Endothelial cell of umbilical vein (primary cell): Measurements from ENCODE around the gene ITIH5. TPM values are rescaled to one million over a fixed set of nuclear protein-coding genes. Genes with fewer than 3 reads are reported as not detected.

ENCODE experiments used
- BruUV-seq: library from RNA; stranded (reverse); fragments of 400-500 nt; replicated peaks from 2 replicates; lab custom pipeline; 2021; lab: Mats Ljungman, UMichigan
- CTCF ChIA-PET: fragments of 300-600, 350-600 bp; sonication (Branson Sonifier 250); formaldehyde crosslinking; loops from one replicate; lab custom pipeline; 2021; ENCODE audit warnings: antibody characterized with exemption, inconsistent platforms; lab: Charles Lee
- POLR2A ChIA-PET: fragments of 300-600, 350-600 bp; sonication (Branson Sonifier 250); formaldehyde crosslinking; loops from one replicate; lab custom pipeline; 2021; ENCODE audit warnings: antibody characterized with exemption, inconsistent platforms; lab: Charles Lee
- DNase-seq: peaks from one replicate; pipeline ENCODE4 v3.0.0-alpha.2; 2011; ENCODE audit warnings: low read depth, low spot score
- FAIRE-seq: peaks from 2 replicates; lab custom pipeline; 2011; peaks lifted over from hg19 to GRCh38; lab: Jason Lieb, UNC
- H2AFZ ChIP-seq: 2 replicates; pipeline ENCODE4 v1.6.0; 2012; ENCODE audit warnings: low read depth, low read length, control low read depth, inconsistent platforms
- H3K27ac ChIP-seq: 2 replicates; pipeline ENCODE4 v1.5.1; 2011; ENCODE audit warnings: low read depth, mild to moderate bottlenecking, control low read depth, low read length, moderate library complexity; ENCODE audit not compliant: insufficient read depth
- H3K27me3 ChIP-seq, 2 experiments: 2 replicates each; pipeline versions ENCODE4 v1.6.0 to v1.6.1; 2011; ENCODE audit warnings: low read length in 2 of 2, mixed read lengths in 1 of 2; ENCODE audit not compliant: control insufficient read depth in 2 of 2, insufficient read depth in 2 of 2
- H3K36me3 ChIP-seq, 2 experiments: 2 replicates in 1 of 2; 3 replicates in 1 of 2; pipeline ENCODE4 v1.5.1; 2011; ENCODE audit warnings: low read length in 2 of 2, mild to moderate bottlenecking in 1 of 2, moderate library complexity in 1 of 2; ENCODE audit not compliant: control insufficient read depth in 2 of 2, insufficient read depth in 2 of 2; ENCODE audit errors: extremely low read depth in 1 of 2
- H3K4me1 ChIP-seq: 3 replicates; pipeline ENCODE4 v1.5.1; 2011; ENCODE audit warnings: mild to moderate bottlenecking, low read length; ENCODE audit not compliant: control insufficient read depth, insufficient read depth; ENCODE audit errors: extremely low read depth
- H3K4me2 ChIP-seq: 2 replicates; pipeline ENCODE4 v1.6.1; 2011; ENCODE audit warnings: low read length, control low read depth, mixed read lengths; ENCODE audit not compliant: insufficient read depth
- H3K4me3 ChIP-seq, 3 experiments: fragments of 200-600 bp in 1 of 3; sonication (generic), shearing (Covaris generic) in 1 of 3; replicated peaks in 1 of 3; 2 replicates each; pipeline ENCODE4 v1.5.1; 2011 to 2016; ENCODE audit warnings: control low read depth in 3 of 3, low read length in 3 of 3, mild to moderate bottlenecking in 2 of 3, inconsistent platforms in 1 of 3, low read depth in 1 of 3, moderate library complexity in 1 of 3; ENCODE audit not compliant: insufficient read depth in 1 of 3
- H3K79me2 ChIP-seq: 2 replicates; pipeline ENCODE4 v1.6.0; 2012; ENCODE audit warnings: low read length, inconsistent platforms; ENCODE audit not compliant: control insufficient read depth, insufficient read depth
- H3K9ac ChIP-seq: replicated peaks from 2 replicates; pipeline ENCODE3; 2011; ENCODE audit warnings: low read length, control low read depth; ENCODE audit not compliant: insufficient read depth; ENCODE audit errors: extremely low read depth
- H3K9me1 ChIP-seq: replicated peaks from 3 replicates; pipeline ENCODE4 v1.6.0; 2011; ENCODE audit warnings: mild to moderate bottlenecking, low read length; ENCODE audit not compliant: control insufficient read depth, insufficient read depth; ENCODE audit errors: extremely low read depth
- H3K9me3 ChIP-seq: replicated peaks from 2 replicates; pipeline ENCODE4 v1.5.1; 2012; ENCODE audit warnings: low read length, inconsistent platforms; ENCODE audit not compliant: control insufficient read depth, insufficient read depth
- H4K20me1 ChIP-seq: replicated peaks from 2 replicates; pipeline ENCODE3; 2011; ENCODE audit warnings: mild to moderate bottlenecking, low read length; ENCODE audit not compliant: control insufficient read depth, insufficient read depth; ENCODE audit errors: extremely low read depth
- EZH2 ChIP-seq: IDR thresholded peaks from 2 replicates; pipeline ENCODE4 v1.6.1; 2012; ENCODE audit warnings: borderline replicate concordance, low read depth, mild to moderate bottlenecking, moderate library complexity, low read length, inconsistent platforms; ENCODE audit not compliant: severe bottlenecking
- FOS ChIP-seq: IDR thresholded peaks from 2 replicates; pipeline ENCODE4 v1.6.1; 2011; ENCODE audit warnings: mild to moderate bottlenecking, low read length, moderate library complexity, borderline replicate concordance; ENCODE audit not compliant: insufficient read depth
- GATA2 ChIP-seq: IDR thresholded peaks from 2 replicates; pipeline ENCODE4 v1.7.0; 2011; ENCODE audit warnings: low read depth, mild to moderate bottlenecking, moderate library complexity, mixed read lengths, low read length; ENCODE audit not compliant: insufficient read length, insufficient read depth
- JUN ChIP-seq: IDR thresholded peaks from 2 replicates; pipeline ENCODE4 v1.6.1; 2011; ENCODE audit warnings: borderline replicate concordance, low read depth; ENCODE audit not compliant: insufficient read length, insufficient read depth
- MYC ChIP-seq: IDR thresholded peaks from one replicate; pipeline ENCODE4 v1.6.1; 2011; ENCODE audit warnings: mild to moderate bottlenecking, low read depth, low read length
- POLR2A ChIP-seq: IDR thresholded peaks from 2 replicates; pipeline ENCODE4 v1.6.1; 2012; ENCODE audit warnings: low read depth, mild to moderate bottlenecking, control low read depth, low read length
- POLR2AphosphoS5 ChIP-seq: IDR thresholded peaks from 2 replicates; pipeline ENCODE4 v1.6.1; 2012; ENCODE audit warnings: low read depth, mild to moderate bottlenecking, control low read depth, low read length, moderate library complexity; ENCODE audit not compliant: insufficient read depth
- dilution Hi-C: fragments of 300-500 bp; cut with MboI; formaldehyde crosslinking; loops from one replicate; pipeline ENCODE4 v1.15.0; 2019; ENCODE audit warnings: low sequenced_read_pairs; ENCODE audit not compliant: extremely low pct_ligation_motif_present
- intact Hi-C: fragments of 100-400 bp; cut with micrococcal nuclease; formaldehyde crosslinking; loops from one replicate; pipeline ENCODE4 v1.10.0; 2022
- polyA plus RNA-seq, 4 experiments: library from polyadenylated mRNA; depleted of rRNA in 3 of 4; stranded (reverse) in 3 of 4; unstranded in 1 of 4; fragments of >200 nt; gene quantifications; 2 replicates each; pipeline versions ENCODE4 v1.2.1 to v1.2.3, GENCODE V29; 2011 to 2012; ENCODE audit warnings: missing spikeins in 1 of 4
- total RNA-seq: library from RNA; stranded (reverse); gene quantifications from 2 replicates; pipeline ENCODE4 v1.2.3, GENCODE V29; 2021
- TF ChIP-seq, protein P1 (sequence below), 2 donors: IDR thresholded peaks; 1 replicate in 1 of 2; 2 replicates in 1 of 2; pipeline ENCODE4 v1.5.1; 2011; ENCODE audit warnings: low read length in 2 of 2, mild to moderate bottlenecking in 2 of 2, moderate library complexity in 2 of 2, control low read depth in 1 of 2, inconsistent platforms in 1 of 2, low read depth in 1 of 2; ENCODE audit not compliant: insufficient read depth in 1 of 2; ENCODE audit errors: extremely low read depth in 1 of 2
- TF ChIP-seq, protein P2 (sequence below): IDR thresholded peaks from 2 replicates; pipeline ENCODE4 v1.6.1; 2011; ENCODE audit not compliant: insufficient read depth, insufficient read length

Gene ITIH5
- total and polyA plus RNA-seq, 2 donors (not counting 3 experiments of a cell fraction or from before 2014, with no cell fraction given): not detected

DNA sequence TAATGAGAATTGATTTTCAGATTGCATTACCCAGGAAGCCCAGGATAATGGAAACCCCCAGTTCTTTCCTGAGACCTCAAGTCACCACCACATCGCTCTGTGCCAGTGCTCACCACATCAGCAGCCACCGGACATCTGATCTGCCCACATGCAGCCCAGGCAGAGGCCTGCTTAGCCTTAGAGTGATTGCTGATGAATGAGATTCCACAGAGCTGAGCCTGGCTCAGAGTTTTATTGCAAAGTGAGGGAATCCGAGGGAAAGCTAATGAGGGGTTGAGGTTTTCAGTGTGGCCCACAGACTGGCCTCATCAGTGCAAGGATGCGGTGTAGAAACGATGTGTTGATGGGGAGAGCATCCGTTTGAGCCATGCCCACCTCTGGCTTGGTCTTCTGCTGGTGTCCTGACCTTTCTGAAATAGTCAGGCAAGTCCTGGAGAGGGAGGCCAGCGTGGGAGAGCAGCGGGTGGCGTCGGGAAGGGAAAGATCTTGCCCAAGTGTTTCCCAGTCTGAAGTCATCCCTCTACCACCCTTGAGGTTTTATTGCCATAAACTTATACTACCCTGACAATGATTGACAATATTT lies 120.3 kb downstream of the ITIH5 start:
- Histone ChIP-seq H3K27ac (no peak overlapping the region), H3K27me3 (no peaks in the 10 kb centered on the region), H3K4me3 (no peak overlapping the region), H3K4me2 (no peak overlapping the region), H3K9me1 (no peaks in the 10 kb centered on the region), H3K79me2 (no peaks in the 10 kb centered on the region), H3K9ac (no peak overlapping the region), H3K36me3 (no peaks in the 10 kb centered on the region), H3K4me1 (no peaks in the 10 kb centered on the region), H2AFZ (no peak overlapping the region), H3K9me3 (no peaks in the 10 kb centered on the region), H4K20me1 (no peaks in the 10 kb centered on the region)
- intact Hi-C loops: no loop called here
- CTCF ChIA-PET: interaction anchor here (1.5 kb wide), 1 partner anchor 21 kb away, joined by 6 read pairs; no protein-coding TSS in a partner anchor
- TF ChIP-seq, protein P1, sequence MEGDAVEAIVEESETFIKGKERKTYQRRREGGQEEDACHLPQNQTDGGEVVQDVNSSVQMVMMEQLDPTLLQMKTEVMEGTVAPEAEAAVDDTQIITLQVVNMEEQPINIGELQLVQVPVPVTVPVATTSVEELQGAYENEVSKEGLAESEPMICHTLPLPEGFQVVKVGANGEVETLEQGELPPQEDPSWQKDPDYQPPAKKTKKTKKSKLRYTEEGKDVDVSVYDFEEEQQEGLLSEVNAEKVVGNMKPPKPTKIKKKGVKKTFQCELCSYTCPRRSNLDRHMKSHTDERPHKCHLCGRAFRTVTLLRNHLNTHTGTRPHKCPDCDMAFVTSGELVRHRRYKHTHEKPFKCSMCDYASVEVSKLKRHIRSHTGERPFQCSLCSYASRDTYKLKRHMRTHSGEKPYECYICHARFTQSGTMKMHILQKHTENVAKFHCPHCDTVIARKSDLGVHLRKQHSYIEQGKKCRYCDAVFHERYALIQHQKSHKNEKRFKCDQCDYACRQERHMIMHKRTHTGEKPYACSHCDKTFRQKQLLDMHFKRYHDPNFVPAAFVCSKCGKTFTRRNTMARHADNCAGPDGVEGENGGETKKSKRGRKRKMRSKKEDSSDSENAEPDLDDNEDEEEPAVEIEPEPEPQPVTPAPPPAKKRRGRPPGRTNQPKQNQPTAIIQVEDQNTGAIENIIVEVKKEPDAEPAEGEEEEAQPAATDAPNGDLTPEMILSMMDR (IDR thresholded peaks at IDR 0.05; ENCODE audit: extremely low read depth in 1 of 2, insufficient read depth in 1 of 2, low read depth in 1 of 2, low read length in 2 of 2): no peak
- TF ChIP-seq FOS (no peak), EZH2 (no peak), MYC (no peak), POLR2AphosphoS5 (no peak), POLR2A (no peak), JUN (no peak), GATA2 (no peak)
- TF ChIP-seq, protein P2, sequence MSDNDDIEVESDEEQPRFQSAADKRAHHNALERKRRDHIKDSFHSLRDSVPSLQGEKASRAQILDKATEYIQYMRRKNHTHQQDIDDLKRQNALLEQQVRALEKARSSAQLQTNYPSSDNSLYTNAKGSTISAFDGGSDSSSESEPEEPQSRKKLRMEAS: no peak
- dilution Hi-C loops: no loop called here
- FAIRE-seq (no peak), DNase-seq (no peak)
- POLR2A ChIA-PET: no interaction called here
- BruUV-seq: no TSS peak
